Mesenchymal stem cell (in vitro differentiated cells and primary cell): Measurements from ENCODE around the gene FTO.

Experiments used
- DNase-seq: peaks from one replicate; pipeline ENCODE4 v3.0.0-alpha.2; 2013
- H2AFZ ChIP-seq: one replicate; pipeline ENCODE4 v1.6.1; 2013; ENCODE audit warnings: low read depth, mild to moderate bottlenecking, control low read depth, inconsistent platforms, low read length, moderate library complexity
- H2AK5ac ChIP-seq: 2 replicates; pipeline ENCODE4 v1.6.1; 2013; ENCODE audit warnings: low read length, moderate library complexity, mild to moderate bottlenecking, inconsistent platforms; ENCODE audit not compliant: severe bottlenecking
- H2BK120ac ChIP-seq: one replicate; pipeline ENCODE4 v1.6.1; 2013; ENCODE audit warnings: low read depth, mild to moderate bottlenecking, inconsistent platforms, low read length, moderate library complexity
- H2BK12ac ChIP-seq, 2 experiments: one replicate each; pipeline ENCODE4 v1.6.1; 2013; ENCODE audit warnings: inconsistent platforms in 2 of 2, low read length in 2 of 2, mild to moderate bottlenecking in 2 of 2, moderate library complexity in 2 of 2, control low read depth in 1 of 2
- H2BK15ac ChIP-seq: one replicate; pipeline ENCODE4 v1.6.1; 2013; ENCODE audit warnings: mild to moderate bottlenecking, low read depth, inconsistent platforms; ENCODE audit not compliant: poor library complexity, severe bottlenecking
- H2BK5ac ChIP-seq: 2 replicates; pipeline ENCODE4 v1.6.1; 2013; ENCODE audit warnings: low read depth, mild to moderate bottlenecking, low read length, control low read depth, inconsistent platforms; ENCODE audit not compliant: poor library complexity, severe bottlenecking
- H3K14ac ChIP-seq, 2 experiments: one replicate each; pipeline ENCODE4 v1.6.1; 2013; ENCODE audit warnings: inconsistent platforms in 2 of 2, low read length in 2 of 2, control low read depth in 1 of 2, mild to moderate bottlenecking in 1 of 2, moderate library complexity in 1 of 2
- H3K18ac ChIP-seq, 2 experiments: one replicate each; pipeline ENCODE4 v1.6.1; 2013; ENCODE audit warnings: inconsistent platforms in 2 of 2, low read length in 2 of 2, control low read depth in 1 of 2, low read depth in 1 of 2, mild to moderate bottlenecking in 1 of 2
- H3K23ac ChIP-seq, 2 experiments: one replicate each; pipeline ENCODE4 v1.6.1; 2013; ENCODE audit warnings: inconsistent platforms in 2 of 2, low read length in 2 of 2, mild to moderate bottlenecking in 2 of 2, moderate library complexity in 2 of 2, control low read depth in 1 of 2
- H3K27ac ChIP-seq: 2 replicates; pipeline ENCODE4 v1.5.1; 2013; ENCODE audit warnings: mild to moderate bottlenecking, moderate library complexity, low read length, control low read depth, inconsistent platforms; ENCODE audit not compliant: poor library complexity, severe bottlenecking
- H3K27me3 ChIP-seq, 2 experiments: 2 replicates each; pipeline versions ENCODE4 v1.6.1 to v1.7.0; 2013; ENCODE audit warnings: low read length in 2 of 2, mild to moderate bottlenecking in 2 of 2, moderate library complexity in 2 of 2, control low read depth in 1 of 2, inconsistent platforms in 1 of 2; ENCODE audit not compliant: control insufficient read depth in 1 of 2, insufficient read depth in 1 of 2
- H3K36me3 ChIP-seq, 2 experiments: 2 replicates each; pipeline versions ENCODE4 v1.6.1 to v1.7.0; 2013; ENCODE audit warnings: low read length in 2 of 2, control low read depth in 1 of 2, inconsistent platforms in 1 of 2, low read depth in 1 of 2, mild to moderate bottlenecking in 1 of 2; ENCODE audit not compliant: insufficient read depth in 2 of 2, control insufficient read depth in 1 of 2
- H3K4ac ChIP-seq, 2 experiments: one replicate each; pipeline ENCODE4 v1.6.1; 2013; ENCODE audit warnings: inconsistent platforms in 2 of 2, low read length in 2 of 2, mild to moderate bottlenecking in 2 of 2, moderate library complexity in 2 of 2, control low read depth in 1 of 2, low read depth in 1 of 2
- H3K4me1 ChIP-seq: 2 replicates; pipeline ENCODE4 v1.6.1; 2013; ENCODE audit warnings: low read depth, low read length, control low read depth; ENCODE audit not compliant: control insufficient read depth, insufficient read depth
- H3K4me2 ChIP-seq: 2 replicates; pipeline ENCODE4 v1.6.1; 2013; ENCODE audit warnings: low read length, mild to moderate bottlenecking, inconsistent platforms; ENCODE audit not compliant: poor library complexity, severe bottlenecking
- H3K4me3 ChIP-seq, 2 experiments: 2 replicates each; pipeline versions ENCODE4 v1.5.1 to v1.7.0; 2013; ENCODE audit warnings: low read length in 2 of 2, mild to moderate bottlenecking in 2 of 2, control low read depth in 1 of 2, low read depth in 1 of 2; ENCODE audit not compliant: insufficient read depth in 1 of 2
- H3K79me1 ChIP-seq: replicated peaks from 2 replicates; pipeline ENCODE4 v1.6.1; 2013; ENCODE audit warnings: mild to moderate bottlenecking, control low read depth, low read length, inconsistent platforms; ENCODE audit not compliant: poor library complexity, severe bottlenecking
- H3K9ac ChIP-seq: 2 replicates; pipeline ENCODE4 v1.7.0; 2013; ENCODE audit warnings: mild to moderate bottlenecking, low read length, moderate library complexity
- H3K9me3 ChIP-seq: 2 replicates; pipeline ENCODE4 v1.7.0; 2013; ENCODE audit warnings: mild to moderate bottlenecking, low read length; ENCODE audit not compliant: control insufficient read depth
- H4K8ac ChIP-seq: one replicate; pipeline ENCODE4 v1.6.1; 2013; ENCODE audit warnings: inconsistent platforms, mild to moderate bottlenecking, low read length, moderate library complexity
- H4K91ac ChIP-seq: one replicate; pipeline ENCODE4 v1.6.1; 2013; ENCODE audit warnings: mild to moderate bottlenecking, low read length, inconsistent platforms
- WGBS: methylation state at CpG from one replicate; pipeline ENCODE4 v1.1.7; 2013; ENCODE audit warnings: mixed read lengths; 5-methylcytosine and 5-hydroxymethylcytosine counted together

The FTO gene

DNA sequence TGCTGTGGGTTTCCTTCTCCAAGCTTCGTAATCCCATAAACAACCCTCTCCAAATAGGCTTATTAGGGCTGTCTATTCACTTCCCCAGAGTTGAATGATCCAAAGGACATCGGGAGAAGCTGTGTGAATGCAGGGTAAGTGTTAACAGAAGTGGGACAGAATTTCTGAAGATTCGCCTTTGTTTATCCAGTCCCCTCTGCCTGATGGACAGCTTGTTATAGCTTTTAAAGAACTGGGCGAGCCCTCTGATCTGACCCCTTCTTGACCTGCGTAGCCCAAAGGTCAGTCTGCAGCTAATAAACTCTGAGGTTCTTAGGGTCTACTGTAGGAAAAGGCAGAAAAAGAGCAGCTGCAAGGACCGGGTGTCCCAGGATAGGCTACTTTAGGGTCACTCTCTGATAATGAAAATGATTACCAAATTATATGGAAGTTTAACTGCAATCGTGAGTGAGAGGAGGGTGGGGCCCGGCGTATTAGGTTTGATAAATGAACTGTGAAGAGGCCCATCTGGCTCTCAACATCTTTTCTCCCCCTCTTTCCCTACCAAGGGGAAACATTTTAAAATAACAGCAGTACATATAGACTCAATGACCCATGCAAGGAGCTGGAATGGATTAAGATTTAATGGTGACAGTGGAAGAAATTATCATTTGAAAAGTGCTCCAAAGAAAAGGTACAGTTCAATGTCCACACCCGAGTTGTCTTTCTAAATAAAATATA, 233.4 kb downstream of the FTO start:
- H2BK120ac ChIP-seq: no peak overlapping the region
- no peak overlapping the region for H3K9ac ChIP-seq
- no peak overlapping the region for H4K91ac ChIP-seq
- no peak overlapping the region for H3K14ac ChIP-seq
- H3K4me3 ChIP-seq: no peak overlapping the region
- H3K36me3 ChIP-seq: peaks cover 5 to 47% of the 10 kb centered on the region in 2 experiments
- H2AK5ac ChIP-seq: no peak overlapping the region
- no peak overlapping the region for H2AFZ ChIP-seq
- H3K23ac ChIP-seq: peak overlapping the region in 1 of 2 experiments; percentile 27
- H2BK5ac ChIP-seq: no peak overlapping the region
- 41% methylated on average over 5 of the region's 10 CpGs for WGBS
- H2BK12ac ChIP-seq: no peak overlapping the region
- H3K9me3 ChIP-seq: no peaks in the 10 kb centered on the region
- no peak overlapping the region for H3K18ac ChIP-seq
- H3K27me3 ChIP-seq: no peaks in the 10 kb centered on the region
- H3K4ac ChIP-seq: no peak overlapping the region
- DNase-seq: no peak
- H3K4me2 ChIP-seq: no peak overlapping the region
- H3K4me1 ChIP-seq: no peaks in the 10 kb centered on the region
- H3K27ac ChIP-seq: no peak overlapping the region
- no peaks in the 10 kb centered on the region for H3K79me1 ChIP-seq
- no peak overlapping the region for H2BK15ac ChIP-seq
- no peak overlapping the region for H4K8ac ChIP-seq

DNA sequence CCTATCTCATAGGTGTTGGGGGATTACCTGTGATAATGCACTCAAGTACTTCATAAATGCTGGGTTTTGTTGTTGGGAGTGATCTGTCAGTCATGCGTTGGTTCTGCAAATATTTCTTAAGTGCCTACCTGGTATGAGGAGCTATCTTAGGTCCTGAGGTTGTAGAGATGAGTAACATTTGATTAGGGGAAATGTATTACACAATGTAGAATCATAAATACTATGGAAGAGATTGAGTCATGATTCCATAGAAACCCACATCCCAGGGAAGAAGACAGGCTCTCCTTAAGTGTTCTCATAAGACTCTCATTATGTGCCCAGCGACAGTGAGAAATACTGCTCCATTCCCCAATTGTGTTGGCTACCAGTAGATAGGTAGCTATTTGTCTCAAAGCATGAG, 240.1 kb downstream of the FTO start:
- no peak for DNase-seq
- H2BK5ac ChIP-seq: no peak overlapping the region
- no peak overlapping the region for H3K14ac ChIP-seq
- H4K8ac ChIP-seq: no peak overlapping the region
- no peak overlapping the region for H2BK12ac ChIP-seq
- H3K4me1 ChIP-seq: peaks cover 1% of the 10 kb centered on the region
- no peak overlapping the region for H3K4me2 ChIP-seq
- H3K27ac ChIP-seq: no peak overlapping the region
- H4K91ac ChIP-seq: no peak overlapping the region
- H3K9me3 ChIP-seq: no peaks in the 10 kb centered on the region
- no peak overlapping the region for H2AK5ac ChIP-seq
- H3K4me3 ChIP-seq: no peak overlapping the region
- H2AFZ ChIP-seq: no peak overlapping the region
- no peak overlapping the region for H3K4ac ChIP-seq
- H3K27me3 ChIP-seq: no peaks in the 10 kb centered on the region
- no peak overlapping the region for H2BK120ac ChIP-seq
- H3K79me1 ChIP-seq: peaks cover 7% of the 10 kb centered on the region
- peaks cover 0 to 6% of the 10 kb centered on the region in 2 experiments for H3K36me3 ChIP-seq
- no peak overlapping the region for H3K18ac ChIP-seq
- H3K9ac ChIP-seq: no peak overlapping the region
- no peak overlapping the region for H3K23ac ChIP-seq
- WGBS: 91% methylated on average over 2 of the region's 2 CpGs
- no peak overlapping the region for H2BK15ac ChIP-seq

DNA sequence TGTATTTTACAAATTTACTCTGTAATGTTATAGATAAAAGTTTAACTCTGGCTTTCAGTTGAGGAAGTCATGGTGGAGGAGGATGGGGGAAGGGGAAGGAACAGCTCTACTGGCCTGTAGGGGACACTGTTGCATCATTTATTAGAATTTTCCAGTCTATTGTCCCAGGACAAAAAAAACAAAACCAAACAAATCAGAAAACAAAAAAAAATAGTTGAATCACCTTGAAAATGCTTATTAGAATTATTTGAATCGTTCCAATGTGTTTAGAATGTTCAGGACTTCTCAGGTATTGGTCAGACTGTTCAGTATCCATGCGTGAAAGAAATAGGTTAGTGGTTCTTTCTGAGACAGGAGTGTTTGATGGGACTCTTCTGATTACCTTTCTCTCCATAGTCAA, 242.0 kb downstream of the FTO start:
- Histone ChIP-seq H3K23ac (no peak overlapping the region), H3K18ac (no peak overlapping the region), H3K4me3 (no peak overlapping the region), H3K27ac (no peak overlapping the region), H4K8ac (no peak overlapping the region), H3K9me3 (no peaks in the 10 kb centered on the region), H2BK15ac (no peak overlapping the region), H3K36me3 (peaks cover 0 to 6% of the 10 kb centered on the region in 2 experiments), H3K4me1 (peaks cover 1% of the 10 kb centered on the region), H3K79me1 (peaks cover 7% of the 10 kb centered on the region), H2BK5ac (no peak overlapping the region), H2BK12ac (no peak overlapping the region), H3K4me2 (no peak overlapping the region), H3K9ac (no peak overlapping the region), H3K4ac (no peak overlapping the region), H2AFZ (no peak overlapping the region), H3K14ac (no peak overlapping the region), H2AK5ac (no peak overlapping the region), H2BK120ac (no peak overlapping the region), H4K91ac (no peak overlapping the region), H3K27me3 (no peaks in the 10 kb centered on the region)
- 47% methylated on average over 2 of the region's 2 CpGs for WGBS
- peak; percentile 68 for DNase-seq

DNA sequence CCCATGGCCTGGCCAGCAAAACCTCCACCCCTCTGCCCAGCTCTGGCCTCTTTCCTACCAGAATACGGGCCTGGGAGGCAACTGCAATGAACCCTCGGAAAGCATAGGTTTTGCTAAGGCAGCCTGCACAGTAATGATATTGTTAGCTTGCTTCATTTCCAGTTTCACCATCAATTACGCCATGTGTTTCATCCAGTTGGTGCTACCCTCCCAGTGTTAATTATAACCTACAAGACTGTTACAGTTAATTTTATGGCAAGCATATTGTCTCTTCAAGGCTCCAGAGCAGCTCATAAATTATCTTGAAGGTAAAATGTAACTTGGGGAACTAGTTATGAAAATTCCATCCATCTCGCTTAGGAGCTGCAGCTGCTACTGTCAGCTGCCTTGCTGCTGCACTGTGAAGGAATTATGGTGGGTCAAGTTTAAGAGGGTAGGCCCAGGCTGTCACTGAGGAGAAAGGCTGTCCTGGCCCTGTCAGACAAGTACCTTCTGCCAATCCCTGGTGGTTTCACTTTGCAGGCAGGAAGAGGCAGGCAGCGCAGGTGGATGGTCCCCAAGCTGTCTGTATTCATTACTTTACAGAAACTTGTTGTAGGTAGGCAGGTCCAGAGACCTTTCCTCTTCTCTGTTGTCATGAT, 242.9 kb downstream of the FTO start:
- Histone ChIP-seq H3K79me1 (peaks cover 7% of the 10 kb centered on the region), H2BK15ac (no peak overlapping the region), H3K4me1 (peaks cover 1% of the 10 kb centered on the region), H3K4ac (no peak overlapping the region), H3K4me3 (no peak overlapping the region), H3K27ac (no peak overlapping the region), H3K14ac (peak overlapping the region in 1 of 2 experiments; percentile 83), H2BK120ac (no peak overlapping the region), H3K27me3 (no peaks in the 10 kb centered on the region), H2BK12ac (no peak overlapping the region), H2AK5ac (no peak overlapping the region), H3K36me3 (peaks cover 0 to 6% of the 10 kb centered on the region in 2 experiments), H3K9ac (no peak overlapping the region), H3K23ac (no peak overlapping the region), H2BK5ac (no peak overlapping the region), H2AFZ (no peak overlapping the region), H4K91ac (no peak overlapping the region), H4K8ac (no peak overlapping the region), H3K9me3 (no peaks in the 10 kb centered on the region), H3K4me2 (no peak overlapping the region), H3K18ac (no peak overlapping the region)
- WGBS: 92% methylated on average over 5 of the region's 5 CpGs
- DNase-seq: no peak
